Coronary artery (tissue), 2 donors: ENCODE data around the gene ABTB1.

Experiments
- DNase-seq: peaks from one replicate; pipeline ENCODE4 v3.0.0-alpha.2; 2017; ENCODE audit warnings: low spot score
- H3K27ac ChIP-seq, 2 donors: fragments of 200-600 bp; sonication (generic); one replicate each; pipeline ENCODE4 v1.5.1; 2016 to 2019
- H3K4me3 ChIP-seq: fragments of 200-600 bp; sonication (generic); 2 replicates; pipeline ENCODE4 v1.5.1; 2016; ENCODE audit warnings: mild to moderate bottlenecking, moderate library complexity
- TF ChIP-seq, protein P1 (sequence below): fragments of 200-600 bp; sonication (generic); IDR thresholded peaks from one replicate; pipeline ENCODE4 v1.5.1; 2019; ENCODE audit warnings: antibody characterized with exemption

The ABTB1 gene

DNA sequence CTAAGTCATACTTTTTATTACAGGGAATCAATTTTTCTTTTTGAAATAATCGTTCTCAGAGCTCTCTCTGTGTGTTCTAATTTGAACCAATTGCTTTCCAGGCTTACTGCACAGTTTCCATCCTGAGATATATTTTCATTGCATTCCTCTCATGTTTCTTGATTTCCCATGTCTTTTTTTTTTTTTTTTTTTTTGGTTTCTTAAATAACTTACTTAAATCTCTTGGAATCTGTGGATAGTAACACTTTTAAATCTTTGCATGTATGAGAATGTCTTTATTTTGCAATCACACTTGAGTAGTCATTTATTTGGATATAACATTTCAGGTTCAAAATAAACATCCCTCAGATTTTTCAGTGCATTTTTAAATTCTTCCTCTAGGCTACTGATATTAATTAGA lies 14.5 kb upstream of the ABTB1 start:
- TF ChIP-seq, protein P1, sequence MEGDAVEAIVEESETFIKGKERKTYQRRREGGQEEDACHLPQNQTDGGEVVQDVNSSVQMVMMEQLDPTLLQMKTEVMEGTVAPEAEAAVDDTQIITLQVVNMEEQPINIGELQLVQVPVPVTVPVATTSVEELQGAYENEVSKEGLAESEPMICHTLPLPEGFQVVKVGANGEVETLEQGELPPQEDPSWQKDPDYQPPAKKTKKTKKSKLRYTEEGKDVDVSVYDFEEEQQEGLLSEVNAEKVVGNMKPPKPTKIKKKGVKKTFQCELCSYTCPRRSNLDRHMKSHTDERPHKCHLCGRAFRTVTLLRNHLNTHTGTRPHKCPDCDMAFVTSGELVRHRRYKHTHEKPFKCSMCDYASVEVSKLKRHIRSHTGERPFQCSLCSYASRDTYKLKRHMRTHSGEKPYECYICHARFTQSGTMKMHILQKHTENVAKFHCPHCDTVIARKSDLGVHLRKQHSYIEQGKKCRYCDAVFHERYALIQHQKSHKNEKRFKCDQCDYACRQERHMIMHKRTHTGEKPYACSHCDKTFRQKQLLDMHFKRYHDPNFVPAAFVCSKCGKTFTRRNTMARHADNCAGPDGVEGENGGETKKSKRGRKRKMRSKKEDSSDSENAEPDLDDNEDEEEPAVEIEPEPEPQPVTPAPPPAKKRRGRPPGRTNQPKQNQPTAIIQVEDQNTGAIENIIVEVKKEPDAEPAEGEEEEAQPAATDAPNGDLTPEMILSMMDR = no peak

DNA sequence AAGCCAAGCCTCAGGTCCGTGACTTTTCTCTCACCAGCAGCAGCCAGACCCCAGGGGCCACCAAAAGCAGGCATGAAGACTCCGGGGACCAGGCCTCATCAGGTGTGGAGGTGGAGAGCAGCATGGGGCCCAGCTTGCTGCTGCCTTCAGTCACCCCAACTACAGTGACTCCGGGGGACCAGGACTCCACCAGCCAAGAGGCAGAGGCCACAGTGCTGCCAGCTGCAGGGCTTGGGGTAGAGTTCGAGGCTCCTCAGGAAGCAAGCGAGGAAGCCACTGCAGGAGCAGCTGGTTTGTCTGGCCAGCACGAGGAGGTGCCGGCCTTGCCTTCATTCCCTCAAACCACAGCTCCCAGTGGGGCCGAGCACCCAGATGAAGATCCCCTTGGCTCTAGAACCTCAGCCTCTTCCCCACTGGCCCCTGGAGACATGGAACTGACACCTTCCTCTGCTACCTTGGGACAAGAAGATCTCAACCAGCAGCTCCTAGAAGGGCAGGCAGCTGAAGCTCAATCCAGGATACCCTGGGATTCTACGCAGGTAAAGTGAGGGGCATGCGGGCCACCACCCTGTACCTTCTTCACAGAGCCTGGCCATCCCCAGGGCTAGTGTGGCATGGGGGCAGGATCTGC lies 12.0 kb upstream of the ABTB1 start:
- no peak overlapping the region for H3K27ac ChIP-seq
- DNase-seq = no peak
- TF ChIP-seq, protein P1 = no peak
- no peak overlapping the region for H3K4me3 ChIP-seq

More for the DNA sequence above, 14.5 kb upstream of the ABTB1 start:
- no peak overlapping the region for H3K27ac ChIP-seq
- no peak for DNase-seq
- no peak overlapping the region for H3K4me3 ChIP-seq

DNA sequence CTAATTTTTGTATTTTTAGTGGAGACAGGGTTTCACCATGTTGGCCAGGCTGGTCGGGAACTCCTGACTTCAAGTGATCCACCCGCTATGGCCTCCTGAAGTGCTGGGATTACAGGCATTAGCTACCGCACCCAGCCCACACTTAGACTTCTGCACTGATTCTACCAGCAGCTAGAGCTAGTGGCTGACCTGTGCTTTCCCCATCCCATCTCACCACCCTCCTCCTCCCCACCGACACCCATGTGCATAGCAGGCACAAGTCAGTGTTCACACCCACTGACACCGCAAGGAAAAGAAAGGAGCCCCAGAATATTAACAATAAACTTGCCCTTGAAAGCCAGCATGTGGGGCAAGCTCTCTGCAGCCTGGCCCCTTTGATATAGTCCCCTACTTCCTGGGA lies 11.2 kb upstream of the ABTB1 start:
- peak; percentile 61 for DNase-seq
- Histone ChIP-seq H3K4me3 (no peak overlapping the region), H3K27ac (peak overlapping the region in 1 of 2 donors; percentile 56)
- TF ChIP-seq, protein P1 = no peak

DNA sequence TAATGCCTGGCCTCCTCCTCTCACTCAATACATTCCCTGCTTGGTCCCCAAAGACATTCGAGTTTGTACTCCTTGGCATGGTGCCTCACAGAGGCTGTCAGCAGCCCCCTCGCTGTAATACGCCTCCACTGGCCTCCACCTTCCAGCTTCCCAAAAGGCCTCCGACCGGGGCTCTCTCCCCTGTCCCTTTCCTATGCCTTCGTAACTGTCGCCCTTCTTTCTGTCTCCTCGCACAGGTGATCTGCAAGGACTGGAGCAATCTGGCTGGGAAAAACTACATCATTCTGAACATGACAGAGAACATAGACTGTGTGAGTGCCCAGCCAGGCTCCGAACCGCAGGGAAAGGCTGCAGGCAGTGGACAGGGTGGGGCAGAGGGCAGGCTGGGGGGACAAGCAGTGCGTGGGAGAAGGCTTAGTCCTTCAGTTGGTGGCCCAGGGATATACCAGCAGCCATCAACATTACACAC lies 10.7 kb upstream of the ABTB1 start:
- Histone ChIP-seq H3K27ac (peak overlapping the region in 1 of 2 donors; percentile 56), H3K4me3 (no peak overlapping the region)
- DNase-seq = peak; percentile 67
- TF ChIP-seq, protein P1 = no peak

DNA sequence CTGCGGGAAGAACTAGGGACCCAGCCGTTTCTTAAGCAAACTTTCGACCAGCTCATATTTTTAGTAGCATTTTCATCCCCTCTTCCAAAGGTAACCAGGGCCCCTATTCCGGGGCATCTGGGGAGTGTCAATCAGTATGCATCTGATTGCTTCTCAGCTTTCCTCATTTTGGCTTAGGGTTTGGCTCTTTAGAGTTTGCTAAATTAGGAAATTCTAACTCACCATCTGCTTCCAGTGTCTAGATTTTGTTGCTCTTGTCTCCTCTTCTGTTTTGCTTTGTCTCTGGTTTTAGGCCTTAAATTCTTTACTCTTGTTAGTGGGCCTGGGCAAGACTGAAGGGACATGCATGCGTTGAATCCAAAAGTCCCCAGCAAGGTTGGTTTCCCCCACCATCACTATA lies 9.6 kb upstream of the ABTB1 start:
- H3K27ac ChIP-seq = no peak overlapping the region
- TF ChIP-seq, protein P1 = no peak
- DNase-seq = peak; percentile 8
- no peak overlapping the region for H3K4me3 ChIP-seq

DNA sequence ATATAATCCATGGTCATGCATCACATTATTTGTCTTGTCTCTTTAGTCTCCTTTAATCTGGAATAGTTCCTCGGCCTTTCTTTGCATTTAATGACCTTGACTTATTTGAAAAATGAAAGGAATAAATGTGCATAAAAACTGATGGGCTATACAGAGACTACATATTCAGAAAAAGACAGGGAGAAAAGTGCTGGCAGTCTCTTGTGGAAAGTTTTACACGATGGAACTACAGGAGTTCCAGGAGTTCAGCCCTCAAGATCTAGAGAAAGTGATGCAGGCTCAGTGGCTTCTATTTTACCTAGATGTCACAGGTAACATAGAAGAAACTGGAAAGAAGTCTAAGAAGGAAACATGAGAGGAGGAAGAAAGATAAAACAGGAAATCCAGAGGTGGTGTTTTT lies 7.6 kb upstream of the ABTB1 start:
- Histone ChIP-seq H3K27ac (no peak overlapping the region), H3K4me3 (no peak overlapping the region)
- TF ChIP-seq, protein P1 = no peak
- DNase-seq = no peak

DNA sequence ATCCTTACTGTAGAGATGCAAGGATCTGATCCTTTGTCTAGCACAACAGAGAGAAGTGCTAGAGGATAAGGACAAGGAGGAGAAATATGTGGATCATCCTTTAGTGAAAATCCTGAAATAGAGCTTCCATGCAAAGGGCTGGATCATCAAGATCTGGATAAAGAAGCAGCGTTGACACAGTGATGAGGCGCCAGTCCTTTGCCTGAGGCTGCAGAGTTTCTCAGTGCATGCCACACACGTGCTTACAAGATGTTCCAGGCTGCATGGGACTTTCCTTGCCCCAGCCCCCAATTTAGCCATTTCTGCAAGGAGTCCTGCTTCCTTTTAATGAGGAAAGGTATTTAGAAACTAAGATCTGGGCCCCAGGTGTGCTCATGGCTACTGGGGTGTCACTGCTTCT lies 7.2 kb upstream of the ABTB1 start:
- Histone ChIP-seq H3K4me3 (no peak overlapping the region), H3K27ac (no peak overlapping the region)
- peak; percentile 21 for DNase-seq
- TF ChIP-seq, protein P1 = no peak
